Vagina (tissue), 2 donors: ENCODE measurements around the gene FADS2. TPM values are rescaled to one million over a fixed set of nuclear protein-coding genes. Genes with fewer than 3 reads are reported as not detected.

Experiments
- DNase-seq, 2 donors: peaks; one replicate each; pipeline ENCODE4 v3.0.0-alpha.2; 2017; ENCODE audit errors: extremely low spot score in 2 of 2
- H3K27ac ChIP-seq: fragments of 200-600 bp; sonication (generic); one replicate; pipeline ENCODE4 v1.5.1; 2019
- H3K27me3 ChIP-seq: fragments of 200-600 bp; sonication (generic); one replicate; pipeline ENCODE4 v1.5.1; 2019
- H3K36me3 ChIP-seq, 2 donors: fragments of 200-600 bp; sonication (generic); one replicate each; pipeline ENCODE4 v1.5.1; 2017 to 2019
- H3K4me1 ChIP-seq: fragments of 200-600 bp; sonication (generic); one replicate; pipeline ENCODE4 v1.5.1; 2019
- H3K4me3 ChIP-seq, 2 donors: fragments of 200-600 bp; sonication (generic); 1 replicate in 1 of 2; 2 replicates in 1 of 2; pipeline ENCODE4 v1.5.1; 2016 to 2019
- H3K9me3 ChIP-seq: fragments of 200-600 bp; sonication (generic); one replicate; pipeline ENCODE4 v1.5.1; 2019
- CTCF ChIP-seq, 3 experiments: fragments of 450-650 bp in 2 of 3; fragments of 200-600 bp in 1 of 3; sonication (generic) in 1 of 3; IDR thresholded peaks; one replicate each; pipeline ENCODE4 v1.5.1; 2017 to 2019; ENCODE audit warnings: antibody characterized with exemption in 3 of 3, mild to moderate bottlenecking in 2 of 3, moderate library complexity in 2 of 3
- POLR2A ChIP-seq, 2 donors: fragments of 450-650 bp; IDR thresholded peaks; one replicate each; pipeline ENCODE4 v1.6.1; 2017; ENCODE audit warnings: antibody characterized with exemption in 2 of 2, mild to moderate bottlenecking in 2 of 2, moderate library complexity in 2 of 2
- POLR2AphosphoS5 ChIP-seq, 2 donors: sonication (generic); formaldehyde crosslinking; IDR thresholded peaks; one replicate each; pipeline ENCODE4 v1.9.0; 2017; ENCODE audit warnings: antibody characterized with exemption in 2 of 2, mild to moderate bottlenecking in 2 of 2, low read depth in 1 of 2; ENCODE audit not compliant: insufficient read depth in 1 of 2
- intact Hi-C: fragments of 100-400 bp; cut with DNase I; formaldehyde crosslinking; loops from one replicate; pipeline ENCODE4 v1.15.1; 2023
- total RNA-seq: library from RNA; depleted of rRNA; stranded (reverse); fragments of >200 nt; gene quantifications from one replicate; pipeline ENCODE4 v1.2.3, GENCODE V29; 2016

The FADS2 gene
- total RNA-seq, 1 donor from 2014 or later, result 25.5 TPM

- Histone ChIP-seq H3K4me1 (peaks cover 6% of the 10 kb centered on the region), H3K4me3 (no peak overlapping the region), H3K27me3 (no peaks in the 10 kb centered on the region), H3K9me3 (no peaks in the 10 kb centered on the region), H3K27ac (no peak overlapping the region), H3K36me3 (peaks cover 0 to 8% of the 10 kb centered on the region in 2 donors)
- no peak for DNase-seq
- TF ChIP-seq CTCF (IDR thresholded peaks at IDR 0.05), result no peak
- TF ChIP-seq POLR2A (IDR thresholded peaks at IDR 0.05), result no peak
- no peak for TF ChIP-seq POLR2AphosphoS5 (IDR thresholded peaks at IDR 0.05; ENCODE audit: insufficient read depth in 1 of 2, low read depth in 1 of 2)
- intact Hi-C loops, result no loop called here
These were observed 35.5 kb downstream of the FADS2 start for GRCh38 chr11:61863548-61864081.

- intact Hi-C loops, result no loop called here
- H3K4me3 ChIP-seq, result no peak overlapping the region
- DNase-seq, result no peak
- H3K4me1 ChIP-seq, result peaks cover 5% of the 10 kb centered on the region
- H3K27ac ChIP-seq, result no peak overlapping the region
- H3K36me3 ChIP-seq, result peaks cover 0 to 8% of the 10 kb centered on the region in 2 donors
- no peaks in the 10 kb centered on the region for H3K27me3 ChIP-seq
- TF ChIP-seq CTCF (IDR thresholded peaks at IDR 0.05) (no peak), POLR2A (IDR thresholded peaks at IDR 0.05) (no peak), POLR2AphosphoS5 (IDR thresholded peaks at IDR 0.05; ENCODE audit: insufficient read depth in 1 of 2, low read depth in 1 of 2) (no peak)
- no peaks in the 10 kb centered on the region for H3K9me3 ChIP-seq
These were observed 37.0 kb downstream of the FADS2 start for GRCh38 chr11:61864814-61865775.

GRCh38 chr11:61866231-61866957 lies 38.3 kb downstream of the FADS2 start:
- TF ChIP-seq POLR2AphosphoS5 (IDR thresholded peaks at IDR 0.05; ENCODE audit: insufficient read depth in 1 of 2, low read depth in 1 of 2) (no peak), CTCF (IDR thresholded peaks at IDR 0.05) (no peak), POLR2A (IDR thresholded peaks at IDR 0.05) (no peak)
- Histone ChIP-seq H3K4me3 (no peak overlapping the region), H3K27ac (no peak overlapping the region), H3K36me3 (peaks cover 0 to 8% of the 10 kb centered on the region in 2 donors), H3K4me1 (peaks cover 10% of the 10 kb centered on the region), H3K9me3 (no peaks in the 10 kb centered on the region), H3K27me3 (no peaks in the 10 kb centered on the region)
- DNase-seq, result no peak
- intact Hi-C loops, result no loop called here

GRCh38 chr11:61866958-61867343 lies 38.9 kb downstream of the FADS2 start:
- no peaks in the 10 kb centered on the region for H3K9me3 ChIP-seq
- H3K27ac ChIP-seq, result no peak overlapping the region
- H3K4me1 ChIP-seq, result peaks cover 12% of the 10 kb centered on the region
- no peak for TF ChIP-seq CTCF (IDR thresholded peaks at IDR 0.05)
- no peak for TF ChIP-seq POLR2AphosphoS5 (IDR thresholded peaks at IDR 0.05; ENCODE audit: insufficient read depth in 1 of 2, low read depth in 1 of 2)
- DNase-seq, result no peak
- intact Hi-C loops, result no loop called here
- H3K4me3 ChIP-seq, result no peak overlapping the region
- H3K36me3 ChIP-seq, result peaks cover 0 to 8% of the 10 kb centered on the region in 2 donors
- no peaks in the 10 kb centered on the region for H3K27me3 ChIP-seq
